HG03571 (cell line): ENCODE results near the gene GPR15LG.

Source experiments
- ATAC-seq: cut with Tn5 transposase; IDR thresholded peaks from one replicate; pipeline ENCODE4 v1.9.1; 2021; ENCODE audit not compliant: unreplicated experiment

The GPR15LG gene

DNA sequence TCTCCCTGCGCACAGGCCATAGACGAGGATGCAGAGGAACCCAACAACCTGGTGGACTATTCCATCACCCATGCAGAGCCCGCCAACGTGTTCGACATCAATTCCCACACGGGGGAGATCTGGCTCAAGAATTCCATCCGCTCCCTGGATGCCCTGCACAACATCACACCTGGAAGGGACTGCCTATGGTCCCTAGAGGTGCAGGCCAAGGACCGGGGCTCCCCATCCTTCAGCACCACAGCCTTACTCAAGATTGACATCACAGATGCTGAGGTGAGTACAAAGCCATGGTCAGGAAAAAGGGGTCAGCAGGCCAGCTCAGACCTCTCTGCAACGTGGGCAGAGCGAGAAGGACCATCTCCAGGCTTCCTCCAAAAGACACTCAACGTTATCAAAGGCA is 39.5 kb downstream of the GPR15LG start:
- no peak for ATAC-seq

DNA sequence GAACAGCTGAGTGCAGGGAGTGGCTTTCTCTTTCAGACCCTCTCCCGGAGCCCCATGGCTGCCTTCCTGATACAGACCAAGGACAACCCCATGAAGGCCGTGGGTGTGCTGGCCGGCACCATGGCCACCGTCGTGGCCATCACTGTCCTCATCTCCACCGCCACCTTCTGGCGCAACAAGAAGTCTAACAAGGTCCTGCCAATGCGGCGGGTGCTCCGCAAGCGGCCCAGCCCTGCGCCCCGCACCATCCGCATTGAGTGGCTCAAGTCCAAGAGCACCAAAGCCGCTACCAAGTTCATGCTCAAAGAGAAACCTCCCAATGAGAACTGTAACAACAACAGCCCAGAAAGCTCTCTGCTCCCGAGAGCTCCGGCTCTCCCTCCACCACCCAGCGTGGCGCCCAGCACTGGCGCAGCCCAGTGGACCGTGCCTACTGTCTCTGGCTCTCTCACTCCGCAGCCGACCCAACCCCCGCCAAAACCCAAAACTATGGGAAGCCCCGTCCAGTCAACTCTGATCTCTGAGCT is 40.5 kb downstream of the GPR15LG start:
- no peak for ATAC-seq

GRCh38 chr10:84214612-84215235 is 41.1 kb downstream of the GPR15LG start:
- peak; percentile 65 for ATAC-seq

GRCh38 chr10:84216834-84217233 is 43.2 kb downstream of the GPR15LG start:
- no peak for ATAC-seq

GRCh38 chr10:84217746-84218145 is 44.1 kb downstream of the GPR15LG start:
- no peak for ATAC-seq

GRCh38 chr10:84221916-84222315 is 48.3 kb downstream of the GPR15LG start:
- ATAC-seq = no peak

GRCh38 chr10:84224411-84225028 is 50.9 kb downstream of the GPR15LG start:
- ATAC-seq = no peak

DNA sequence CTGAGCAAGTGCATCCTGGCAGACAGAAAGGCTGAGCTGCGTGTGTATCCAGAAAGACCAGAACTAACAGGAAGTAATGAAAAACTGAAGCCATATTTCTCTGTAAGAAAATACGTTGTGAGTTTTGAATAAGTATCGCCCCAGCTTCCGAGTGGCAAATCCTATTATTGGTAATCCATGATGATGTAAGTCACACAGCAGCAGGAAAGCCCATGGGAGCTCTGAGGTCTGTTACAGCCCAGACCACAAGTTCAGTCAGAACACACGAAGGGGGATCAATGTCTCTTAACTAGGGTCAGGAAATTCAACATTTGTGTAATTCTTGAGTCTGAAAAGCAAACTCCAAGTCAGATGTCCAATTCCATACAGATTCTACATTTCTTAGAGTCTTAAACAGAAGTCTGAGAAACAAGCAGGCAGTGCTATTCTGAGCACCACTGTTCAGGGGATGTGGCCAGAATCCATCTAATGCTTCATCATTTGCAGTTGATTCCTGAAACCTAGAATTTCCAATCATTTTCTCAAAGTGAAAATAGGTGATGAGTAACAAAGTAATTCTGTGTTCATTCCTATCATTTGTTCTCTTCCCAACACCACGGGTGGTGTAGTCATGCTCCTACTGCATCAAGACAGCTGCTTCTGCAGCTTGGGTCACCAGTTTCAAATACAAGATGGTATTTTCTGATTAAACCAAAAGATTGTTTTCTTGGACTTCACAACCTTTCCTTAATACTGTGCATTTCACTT is 52.0 kb downstream of the GPR15LG start, which contains the start of gene LRIT2:
Gene LRIT2, minus strand, starts transcription at position 118 of the 747 bp plus-strand sequence. Its CDS starts 24 bp downstream, at position 94.
- no peak for ATAC-seq

GRCh38 chr10:84226616-84227015 is 53.0 kb downstream of the GPR15LG start:
- ATAC-seq = no peak

GRCh38 chr10:84227810-84228209 is 54.2 kb downstream of the GPR15LG start:
- ATAC-seq = no peak

DNA sequence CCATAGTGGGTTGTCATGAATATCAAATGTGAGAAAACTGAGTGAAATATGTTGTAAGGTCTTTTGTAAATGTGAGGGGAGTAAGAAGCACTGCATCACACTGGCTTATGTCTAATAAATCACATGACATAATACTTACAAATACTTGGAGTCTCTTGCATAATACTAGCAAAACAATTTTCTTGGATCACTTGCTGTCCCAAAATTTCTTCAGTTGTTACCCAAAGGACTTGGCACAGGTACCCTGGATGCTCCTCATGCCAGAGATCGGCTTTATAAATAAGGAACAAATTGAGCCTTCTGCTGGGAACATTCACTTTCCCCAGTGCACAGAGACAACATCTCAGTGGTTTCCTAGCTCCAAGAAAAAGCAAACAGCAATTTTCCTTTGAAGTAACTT is 56.8 kb downstream of the GPR15LG start:
- no peak for ATAC-seq

DNA sequence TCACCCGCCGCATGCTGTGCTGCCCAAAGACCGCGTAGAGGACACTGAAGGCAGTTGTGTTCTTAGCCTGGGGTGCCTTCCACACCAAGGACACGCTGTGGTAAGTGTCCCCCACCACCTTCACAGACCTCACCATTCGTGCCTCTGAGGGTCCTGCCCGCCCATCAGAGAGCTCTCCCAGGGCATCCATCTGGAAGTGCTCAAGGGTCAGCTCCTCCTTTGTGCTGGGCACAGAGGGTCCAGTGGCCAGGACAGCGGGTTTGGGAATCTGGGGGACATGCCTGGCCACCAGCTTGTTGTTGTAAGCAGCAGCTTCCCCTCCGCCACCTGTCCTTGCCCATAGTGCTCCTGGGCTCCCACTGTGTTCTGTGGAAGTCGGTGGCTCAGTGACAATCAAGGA is 58.8 kb downstream of the GPR15LG start:
- no peak for ATAC-seq

GRCh38 chr10:84233940-84234339 is 60.3 kb downstream of the GPR15LG start:
- no peak for ATAC-seq

- ATAC-seq = no peak
Observed at GRCh38 chr10:84234479-84234878, 60.9 kb downstream of the GPR15LG start.
